Activated CD8-positive, alpha-beta memory T cell treated with anti-CD3 and anti-CD28 coated beads, Interleukin-2, amount 50 U/mL, for 48 hours (primary cell): ENCODE results near the gene CKMT2.

Experiments
- DNase-seq: peaks from one replicate; pipeline ENCODE4 v3.0.0-alpha.2; 2020

CKMT2 gene

DNA sequence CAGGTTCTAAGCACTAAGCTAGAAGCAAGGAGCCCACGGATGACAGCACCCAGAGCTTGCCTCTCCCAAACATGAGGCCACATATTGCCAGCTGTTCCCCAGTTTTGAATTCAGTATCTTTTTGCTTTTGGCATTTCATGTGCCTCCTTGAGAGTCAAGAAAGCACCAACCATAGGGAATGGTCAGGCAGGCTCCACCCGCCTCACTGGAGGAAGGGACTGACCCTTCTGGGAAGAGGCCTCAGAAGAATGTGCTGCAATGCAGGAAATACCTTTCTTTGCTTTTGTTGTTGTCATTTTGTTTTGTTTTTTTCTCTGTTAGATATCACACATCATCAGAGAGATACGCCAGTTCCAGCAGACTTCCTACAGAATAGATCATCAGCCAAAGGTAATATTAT lies 13.7 kb upstream of the CKMT2 start:
- no peak for DNase-seq

DNA sequence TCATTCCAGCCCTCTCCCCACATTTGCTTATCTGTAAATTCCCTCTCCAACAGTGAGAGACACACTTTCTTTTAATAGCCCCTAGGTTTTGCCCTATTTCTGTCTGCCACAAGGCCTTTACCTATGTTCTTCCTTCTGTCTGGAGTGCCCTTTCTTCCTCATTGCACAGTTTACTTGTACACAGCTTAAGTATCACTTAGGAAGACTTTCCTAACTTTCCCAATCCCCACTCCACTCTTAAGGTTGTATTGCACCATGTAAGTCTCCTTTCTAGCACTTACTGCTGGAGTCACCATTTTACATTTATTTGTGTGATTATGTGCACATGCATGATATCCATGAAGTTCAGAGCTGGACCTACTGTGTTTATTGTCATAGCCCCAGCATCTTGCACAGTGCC lies 10.8 kb upstream of the CKMT2 start:
- DNase-seq: no peak

DNA sequence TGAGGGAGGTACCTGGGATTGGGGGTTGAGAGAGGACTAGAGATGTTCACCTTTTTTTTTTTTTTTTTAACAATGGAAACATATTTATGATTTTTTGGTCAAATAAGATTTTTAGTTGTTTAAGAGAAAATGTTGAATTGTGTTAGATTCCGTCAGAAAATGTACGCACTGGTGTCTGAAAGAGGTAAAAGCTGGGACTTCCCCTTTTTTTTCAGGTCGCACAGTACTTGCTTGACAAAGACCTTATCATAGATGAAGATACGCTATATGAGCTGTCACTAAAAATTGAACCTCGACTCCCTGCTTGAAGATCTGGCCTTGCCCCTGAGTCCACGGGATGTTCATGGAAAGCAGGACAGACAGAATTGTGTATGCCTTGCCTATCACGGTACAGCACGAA lies 7.7 kb upstream of the CKMT2 start:
- DNase-seq: no peak

DNA sequence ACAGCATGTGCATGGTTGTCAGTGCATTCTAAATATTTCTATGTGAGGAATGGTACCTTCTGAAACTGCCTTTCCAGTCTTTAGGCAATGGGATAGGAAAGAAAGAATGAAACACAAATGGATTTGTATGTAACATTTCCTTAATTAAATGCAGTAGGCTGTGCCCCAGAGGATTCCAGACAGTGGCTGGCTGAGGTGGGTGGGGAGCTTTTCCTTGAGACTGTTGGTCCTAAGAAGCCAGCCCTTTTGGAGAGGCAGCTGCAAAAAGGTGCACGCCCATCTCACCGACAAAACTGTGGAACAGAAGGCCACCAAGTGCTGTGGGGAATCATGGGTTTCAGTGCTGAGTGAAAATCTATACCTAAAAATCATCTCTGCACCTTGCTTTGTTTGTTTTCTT lies 6.8 kb upstream of the CKMT2 start:
- DNase-seq: no peak

DNA sequence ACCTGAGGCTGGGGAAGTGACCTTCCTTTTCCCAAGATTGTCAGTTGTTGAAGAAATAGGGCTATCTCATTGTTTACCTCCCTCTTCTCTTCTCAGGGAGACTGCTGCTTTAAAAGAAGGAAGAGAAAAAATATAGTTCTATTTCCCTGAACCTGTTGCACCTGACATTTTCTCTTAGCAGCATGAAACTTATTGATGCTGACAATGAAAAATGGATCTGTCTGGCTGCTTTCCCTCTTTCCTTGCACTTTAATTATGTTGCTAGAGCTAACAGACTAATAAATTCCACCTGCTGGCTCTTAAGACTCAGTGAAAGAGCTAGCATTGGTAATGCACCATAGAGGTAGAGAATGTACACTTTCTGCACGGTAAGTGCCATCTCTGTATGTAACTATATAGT lies 6.2 kb upstream of the CKMT2 start:
- no peak for DNase-seq

DNA sequence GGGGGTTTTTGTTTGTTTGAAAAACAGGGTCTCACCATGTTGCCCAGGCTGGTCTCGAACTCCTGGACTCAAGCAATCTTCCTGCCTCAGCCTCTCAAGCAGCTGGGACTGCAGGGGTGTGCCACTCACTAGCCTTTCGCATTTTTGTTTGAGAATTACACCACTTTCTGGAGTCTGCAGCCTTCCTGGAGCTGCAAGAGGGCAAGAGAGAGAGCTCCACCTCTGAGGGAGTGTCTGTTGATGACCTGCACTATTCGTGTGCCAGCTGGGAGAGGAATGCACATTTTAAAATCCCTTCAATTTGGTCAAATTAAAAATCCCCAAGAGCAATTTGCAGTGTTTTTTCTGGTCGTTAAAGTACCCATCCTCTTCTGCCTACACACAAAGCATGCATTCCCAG lies 5.0 kb upstream of the CKMT2 start:
- DNase-seq: no peak

DNA sequence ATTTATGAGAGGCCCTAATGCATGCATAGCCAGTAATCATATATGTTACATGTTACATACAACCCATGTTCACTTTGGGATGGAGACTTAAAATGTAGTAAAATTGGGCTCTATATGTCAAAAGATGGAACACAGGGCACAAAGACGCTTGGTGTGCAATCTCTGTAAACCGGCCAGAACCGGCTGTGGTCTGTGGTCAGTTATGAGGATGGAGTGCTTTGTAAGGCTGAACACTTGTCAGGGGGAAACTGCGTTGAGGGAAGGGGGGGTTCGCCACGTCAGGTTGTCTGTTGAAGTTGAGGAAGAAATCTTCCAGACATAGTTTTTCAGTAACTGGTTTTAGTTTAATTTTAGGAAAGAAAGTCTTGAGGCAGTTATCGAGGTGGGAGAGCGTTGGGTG lies 2.7 kb upstream of the CKMT2 start:
- DNase-seq: no peak

DNA sequence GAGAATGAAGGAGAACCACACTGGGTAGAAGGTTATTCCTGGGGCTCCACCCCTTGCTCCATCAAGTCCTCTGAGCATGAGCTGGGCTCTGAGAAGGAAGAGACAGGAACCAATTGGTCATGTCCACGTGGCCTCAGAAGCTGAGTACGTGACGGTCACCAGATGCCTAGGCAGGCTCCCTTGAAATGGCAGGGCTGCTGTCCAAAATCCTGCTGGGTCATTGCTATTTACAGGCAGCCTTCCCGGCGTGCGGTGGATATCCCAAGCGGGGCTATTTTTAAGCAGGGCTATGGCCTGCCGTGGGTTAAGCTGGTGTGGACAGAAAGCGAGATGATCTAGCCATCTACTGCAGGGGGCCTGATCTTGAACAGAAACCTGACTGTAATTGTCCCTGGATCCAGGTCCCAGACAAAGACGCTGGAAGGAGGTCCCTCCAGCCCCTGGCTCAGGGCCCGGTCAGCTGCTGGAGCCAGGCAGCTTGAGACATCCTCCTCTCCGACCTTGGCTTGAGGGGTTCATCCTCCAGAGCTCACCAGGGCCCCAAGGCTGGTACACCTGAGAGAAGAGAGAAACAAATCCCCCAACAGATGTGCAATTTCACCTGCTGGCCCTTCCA lies 550 bp upstream of the CKMT2 start:
- DNase-seq: no peak

DNA sequence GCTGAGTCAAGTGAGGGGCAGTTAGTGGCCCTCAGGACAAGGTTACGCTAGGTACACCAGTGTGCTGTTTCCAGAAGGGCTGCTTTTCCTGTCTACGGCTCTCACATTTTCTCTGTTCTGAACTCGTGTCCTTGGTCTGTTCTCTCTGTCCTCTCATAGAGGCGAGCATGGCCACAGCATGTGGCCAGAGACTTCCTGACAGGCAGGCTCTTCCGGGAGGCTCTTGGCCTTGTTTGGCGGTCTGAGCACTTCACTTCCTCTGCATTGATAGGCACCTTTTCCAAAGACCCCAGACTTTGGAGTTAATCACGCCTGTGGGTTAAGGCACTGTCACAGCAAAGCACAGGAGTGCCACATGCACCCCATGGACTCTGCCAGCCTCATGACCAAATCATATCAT lies 1.2 kb downstream of the CKMT2 start:
- no peak for DNase-seq

DNA sequence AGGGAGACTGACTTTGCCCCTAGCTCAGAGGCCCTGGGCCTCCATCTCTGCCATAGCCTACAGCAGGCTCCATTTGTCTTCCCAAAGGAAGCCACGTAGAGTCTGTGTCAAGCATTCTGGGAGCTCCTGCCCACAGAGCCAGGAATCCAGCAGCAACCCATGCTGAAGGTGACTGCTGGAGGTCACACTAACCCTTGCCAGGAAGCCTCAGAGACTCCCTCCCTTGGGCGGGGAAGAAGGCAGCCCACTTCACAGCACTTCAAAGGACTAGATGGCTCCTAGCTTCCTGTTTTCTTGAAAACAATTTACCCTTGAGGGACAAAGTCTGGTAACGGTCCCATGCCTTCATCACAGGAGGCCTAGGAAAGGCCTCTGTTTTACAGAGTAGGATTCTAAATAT lies 1.7 kb downstream of the CKMT2 start:
- DNase-seq: no peak

DNA sequence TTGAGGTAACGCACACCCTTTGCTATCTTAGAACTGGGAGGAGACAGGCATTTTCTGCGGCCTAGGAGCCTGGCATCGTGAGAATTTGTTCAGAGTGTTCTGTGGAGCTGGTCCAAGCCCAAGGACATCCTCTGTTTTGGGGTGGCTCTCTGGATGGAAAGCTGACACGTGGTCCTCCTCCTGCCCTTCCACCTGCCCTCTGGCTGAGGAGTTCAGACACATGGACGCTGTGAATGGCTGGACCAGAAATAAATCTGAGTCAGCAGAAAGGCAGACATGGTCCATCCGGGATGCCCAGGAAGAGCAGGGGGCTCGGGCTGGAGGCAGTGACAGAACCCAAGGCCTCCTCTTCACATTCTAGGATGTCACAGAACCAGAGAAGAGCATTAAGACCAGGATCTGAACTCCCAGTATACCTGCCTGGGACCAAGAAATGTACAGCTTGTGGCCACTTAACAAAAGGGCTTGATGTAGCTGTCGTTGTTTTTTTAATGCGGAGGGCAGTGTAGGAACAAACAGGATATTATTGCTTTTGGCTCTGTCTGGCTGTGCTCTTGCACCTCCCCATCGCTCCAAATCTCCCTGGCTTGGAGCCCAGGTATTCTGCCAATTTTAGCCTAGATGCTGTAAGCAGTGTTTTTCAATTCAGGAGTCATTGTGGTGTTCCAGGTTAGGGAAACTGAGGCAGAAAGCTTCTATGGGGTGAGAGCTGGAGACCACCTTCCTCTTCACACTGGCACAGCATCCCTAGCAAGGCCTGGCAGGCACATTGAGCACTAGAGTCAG lies 2.4 kb downstream of the CKMT2 start:
- no peak for DNase-seq

DNA sequence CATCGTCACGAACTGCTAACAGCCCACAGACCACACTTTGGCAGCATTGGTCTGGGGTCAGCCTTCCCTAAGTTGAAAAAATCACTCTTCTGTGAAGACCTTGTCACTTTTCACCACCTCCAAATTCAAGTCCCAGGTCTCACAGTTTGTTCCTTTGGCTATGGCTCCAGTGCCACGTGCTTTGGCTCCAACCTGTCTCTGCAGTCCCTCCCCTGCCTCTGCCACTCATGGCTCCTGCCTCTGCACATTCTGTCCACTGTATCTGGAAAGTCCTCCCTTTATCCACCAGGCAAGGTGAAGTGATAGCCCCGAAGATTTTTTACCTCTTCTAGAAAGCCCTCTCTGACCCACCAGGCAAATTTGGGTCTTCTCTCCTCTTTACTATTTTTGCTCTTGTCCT lies 5.3 kb downstream of the CKMT2 start:
- no peak for DNase-seq

DNA sequence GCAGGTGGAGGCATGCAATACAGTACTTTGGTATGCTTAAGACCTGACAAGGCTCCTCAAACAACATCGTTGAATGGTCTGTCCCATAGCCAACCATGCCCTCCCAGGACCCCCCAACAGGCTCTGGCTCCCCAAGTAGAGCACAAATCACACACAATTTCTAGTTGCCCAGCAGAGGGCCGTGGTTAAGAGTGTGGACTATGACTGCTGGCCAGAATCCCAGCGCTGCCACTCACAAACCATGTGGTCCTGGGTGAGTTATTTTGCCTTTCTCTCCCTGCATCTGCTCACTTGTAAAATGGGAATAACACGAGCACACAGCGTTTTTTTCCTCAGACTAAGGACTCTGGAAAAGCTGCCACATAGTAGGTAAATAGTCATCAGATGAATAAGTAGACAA lies 6.5 kb downstream of the CKMT2 start:
- no peak for DNase-seq

DNA sequence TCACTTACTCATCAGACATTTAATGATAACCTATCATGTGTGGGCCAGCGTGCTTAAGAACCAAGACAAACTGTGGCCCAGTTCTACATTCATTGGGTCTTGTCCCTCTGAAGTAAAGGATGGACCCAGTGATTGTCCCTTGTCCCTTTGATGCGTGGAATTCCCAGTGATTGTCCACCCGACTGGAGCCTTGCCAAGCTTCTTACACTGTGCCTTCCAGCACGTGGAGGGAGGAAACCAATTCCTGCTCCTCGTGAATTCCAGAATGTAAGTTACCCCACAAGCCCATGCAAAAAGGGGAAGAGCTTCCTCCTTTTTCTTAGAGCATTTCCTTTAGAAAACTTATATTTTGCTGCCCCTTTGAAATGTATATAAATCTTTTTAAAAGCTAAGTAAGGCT lies 7.9 kb downstream of the CKMT2 start:
- DNase-seq: no peak

DNA sequence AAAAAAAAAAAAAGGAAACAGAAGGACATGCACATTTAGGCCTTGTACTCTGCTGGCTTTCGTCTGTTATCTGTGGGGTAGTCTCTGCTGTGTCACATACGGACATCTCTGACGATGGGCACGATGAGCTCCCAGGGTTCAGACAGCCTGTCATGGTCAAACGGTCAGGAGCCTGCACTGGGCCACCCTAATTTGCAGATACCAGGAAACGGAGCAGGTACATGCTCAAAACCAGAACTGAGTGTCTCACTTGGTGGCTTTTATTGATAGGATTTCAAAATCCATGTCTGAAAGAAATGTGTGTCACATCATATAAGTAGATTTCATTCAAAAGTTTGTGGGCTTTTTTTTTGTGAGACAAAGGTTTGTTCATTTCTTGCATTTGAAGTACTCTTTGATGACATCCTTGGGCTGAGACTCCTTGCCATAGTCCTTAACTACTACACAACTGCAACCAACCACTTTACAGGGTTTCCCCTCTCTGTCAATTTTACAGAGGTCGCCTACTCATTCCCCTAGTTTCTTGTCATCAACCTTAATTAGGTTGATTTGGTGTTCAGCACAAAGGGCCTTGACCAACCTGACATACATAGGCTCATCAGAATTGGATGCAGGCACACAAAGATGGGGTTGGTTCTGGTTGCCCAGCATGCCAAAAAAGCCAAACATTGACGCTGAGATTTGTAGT lies 9.0 kb downstream of the CKMT2 start:
- DNase-seq: no peak

DNA sequence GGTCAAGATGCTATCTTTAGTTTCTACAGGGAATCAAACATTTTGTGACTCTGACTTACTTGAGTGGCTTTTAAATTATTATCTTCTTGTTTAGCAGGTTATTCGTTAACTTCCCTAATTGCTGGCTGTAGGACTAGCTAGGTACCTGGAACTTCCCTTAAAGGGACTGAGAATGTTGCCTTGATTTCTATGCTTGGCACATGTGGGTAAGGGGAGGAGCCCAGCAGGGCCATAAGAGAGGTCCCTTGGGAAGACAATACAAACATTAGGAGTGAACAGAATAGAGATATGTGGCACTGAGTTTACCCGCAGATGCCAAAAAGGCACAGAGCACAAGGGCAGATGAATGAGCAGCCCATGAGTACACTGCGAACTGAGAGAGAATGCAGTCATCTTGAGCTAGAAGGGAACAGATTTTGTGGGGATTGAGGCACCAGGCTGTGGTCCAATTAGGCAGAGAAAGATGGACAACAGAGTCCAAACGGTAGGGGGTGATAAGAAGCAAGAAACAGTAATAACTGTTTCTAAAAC lies 9.8 kb downstream of the CKMT2 start:
- DNase-seq: no peak

DNA sequence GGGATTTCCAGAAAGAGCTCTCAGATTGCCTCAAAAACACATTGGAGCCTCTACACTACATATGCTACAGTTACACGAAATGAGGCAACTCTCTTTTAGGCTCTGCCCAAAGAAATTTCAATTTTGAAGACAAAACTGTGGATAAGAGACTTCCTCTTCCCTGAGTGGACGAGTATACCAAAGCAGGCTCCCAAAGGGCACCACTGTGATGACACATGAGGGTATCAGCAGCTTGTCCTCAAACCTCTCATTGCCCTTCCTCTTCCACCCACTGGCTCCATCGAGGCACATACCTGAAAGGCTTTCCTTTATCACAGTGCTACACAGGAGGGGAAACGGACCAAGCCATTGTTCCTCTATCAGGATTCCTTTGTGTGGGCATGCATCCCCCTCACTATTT lies 11.3 kb downstream of the CKMT2 start:
- no peak for DNase-seq

DNA sequence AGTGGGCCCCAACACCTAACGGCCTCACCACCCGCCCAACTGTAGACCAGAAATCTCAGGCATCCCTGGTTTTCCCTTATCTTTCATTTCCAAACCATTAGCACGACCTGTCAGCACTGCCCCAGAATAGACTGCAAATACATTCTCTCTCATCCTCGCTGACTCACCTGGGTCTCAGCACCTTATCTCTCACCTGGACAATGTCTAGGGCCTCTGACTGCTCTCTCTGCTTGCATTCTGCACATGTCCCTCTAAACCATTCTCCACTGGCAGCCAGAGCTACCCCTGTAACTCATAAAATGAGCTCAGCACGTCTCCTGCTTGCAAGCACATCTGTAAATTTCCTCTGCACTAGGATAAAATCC lies 12.7 kb downstream of the CKMT2 start:
- no peak for DNase-seq

DNA sequence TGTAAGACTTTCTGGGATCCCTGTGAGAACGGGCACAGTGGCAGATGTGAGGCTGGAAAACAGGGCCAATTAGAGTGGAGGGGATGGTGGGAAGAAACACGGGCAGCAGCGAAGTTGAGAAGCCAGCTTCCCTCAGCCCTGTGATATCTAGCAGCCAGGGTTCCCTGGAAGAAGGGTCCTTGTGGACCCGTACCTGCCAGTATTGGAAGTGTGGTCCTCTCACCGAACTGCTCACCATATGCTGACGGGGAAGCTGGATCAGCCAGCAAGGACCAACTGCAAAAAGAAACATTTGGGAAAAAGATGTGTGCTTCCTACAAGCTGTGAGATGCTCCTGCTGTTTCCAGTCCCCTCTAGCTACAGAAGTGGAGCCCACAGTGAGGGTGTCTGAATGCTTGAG lies 13.6 kb downstream of the CKMT2 start:
- no peak for DNase-seq

DNA sequence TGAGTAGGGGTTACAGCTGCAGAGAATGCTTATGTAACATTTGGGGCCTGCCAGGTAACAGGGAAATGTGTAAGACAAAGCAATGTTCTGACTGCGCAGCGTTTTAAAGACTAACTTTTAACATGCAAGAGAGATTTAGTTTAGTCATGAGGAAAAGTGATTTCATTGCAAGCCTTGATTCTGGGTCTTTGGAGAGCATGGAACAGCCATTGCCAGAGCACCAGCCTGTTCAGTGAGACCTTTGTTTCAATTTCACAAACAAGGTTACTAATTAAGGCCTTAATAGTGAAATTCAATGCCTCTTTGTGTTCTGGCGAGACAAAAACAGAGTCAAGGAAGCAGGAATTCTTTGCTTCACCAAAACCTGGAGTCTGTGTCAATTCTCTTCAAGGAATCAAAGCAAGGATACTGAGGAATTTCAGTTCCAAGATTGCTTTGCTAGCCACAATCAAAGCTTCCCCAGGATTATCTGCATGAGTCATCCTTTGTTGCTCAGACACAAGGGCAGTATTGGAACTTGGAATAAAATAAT lies 14.4 kb downstream of the CKMT2 start:
- DNase-seq: no peak

DNA sequence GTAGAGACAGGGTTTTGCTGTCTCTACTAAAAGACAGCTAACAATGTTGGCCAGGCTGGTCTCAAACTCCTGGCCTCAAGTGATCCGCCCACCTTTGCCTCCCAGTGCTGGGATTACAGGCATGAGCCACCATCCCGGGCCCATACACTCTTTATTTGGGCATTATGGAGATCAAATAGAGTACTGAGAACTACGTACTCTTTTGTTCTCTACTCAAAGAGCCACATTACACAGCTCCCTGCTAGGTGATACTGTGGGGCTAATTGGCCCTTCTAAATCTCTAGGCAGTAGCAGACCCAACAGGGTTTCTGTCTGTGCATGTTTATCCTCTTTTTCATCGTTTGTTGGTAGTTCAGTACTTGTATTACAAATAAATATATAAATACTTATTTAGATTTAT lies 16.1 kb downstream of the CKMT2 start:
- DNase-seq: no peak

DNA sequence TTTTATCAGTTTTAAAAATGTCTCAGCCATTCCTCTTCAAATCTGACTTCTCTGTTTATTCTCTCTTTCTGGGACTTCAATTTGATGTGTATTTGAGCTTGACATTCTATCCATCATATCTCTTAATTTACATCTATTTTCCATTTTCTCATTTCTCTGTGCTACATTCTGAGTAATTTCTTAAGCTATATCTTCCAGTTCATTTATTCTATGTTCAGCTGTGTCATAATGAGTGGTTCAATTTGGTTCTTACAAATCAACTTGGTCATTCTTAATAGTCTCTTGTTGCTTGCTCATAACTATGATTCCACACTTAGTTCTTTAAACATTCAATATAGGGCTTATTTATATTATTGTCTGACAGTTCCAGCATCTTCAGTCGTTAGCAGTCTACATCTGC lies 16.9 kb downstream of the CKMT2 start:
- no peak for DNase-seq

DNA sequence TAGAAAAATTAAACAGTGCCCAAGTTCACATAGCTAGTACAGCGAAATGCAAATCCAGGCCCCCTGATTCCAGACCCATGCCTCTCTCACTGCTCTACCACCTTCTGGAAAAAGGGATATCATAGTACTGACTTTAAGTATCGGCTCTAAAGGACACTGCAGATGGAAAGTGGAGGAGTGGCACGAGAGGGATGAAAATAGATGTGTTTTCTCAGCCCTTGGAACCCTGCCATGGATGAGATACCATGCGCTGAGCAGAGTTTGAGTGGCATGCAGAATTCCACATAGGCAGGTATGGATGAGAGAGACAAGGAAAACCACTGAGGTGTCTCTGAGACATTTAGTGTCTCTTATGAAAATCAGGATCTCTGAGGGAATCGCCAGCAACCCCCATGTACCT lies 18.8 kb downstream of the CKMT2 start:
- no peak for DNase-seq

DNA sequence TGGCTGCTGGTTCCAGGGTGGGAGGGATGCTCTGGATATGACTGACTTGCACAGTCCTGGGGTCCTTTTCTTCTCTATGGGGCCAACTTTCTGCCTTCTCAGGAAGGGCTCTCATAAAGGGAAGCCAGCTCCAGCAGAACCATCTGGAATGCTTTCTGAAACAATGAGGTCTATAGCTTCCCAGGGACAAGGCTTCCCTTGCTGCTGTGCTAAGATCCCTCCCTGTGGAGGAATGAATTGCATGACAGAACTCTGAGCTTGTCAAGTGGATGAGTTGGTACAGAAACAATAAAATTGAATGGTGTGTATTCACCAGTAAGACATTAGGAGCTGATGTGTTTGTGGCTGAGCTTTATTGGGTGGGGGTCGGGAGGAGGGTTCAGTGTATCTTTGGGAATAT lies 19.8 kb downstream of the CKMT2 start:
- DNase-seq: no peak
